Measurements from ENCODE around the gene PHAX.
"Not testable (repeated sequence)": the region's sequence is repeated elsewhere in the genome, so short reads cannot be mapped to it uniquely, and the experiment has no call there.

PHAX gene

GRCh38 chr5:126600631-126601511, at the start of gene PHAX:
PHAX (plus strand) TSS chr5:126600947; CDS start chr5:126600963, 16 bp downstream.
- peak within 1 kb of the TSS; percentile 82 to 98 for H3K4me3 ChIP-seq (replicated peaks in 1 of 2; ENCODE audit: low read depth in 2 of 2, low read length in 2 of 2)
- DNase-seq (ENCODE audit: low read depth in 2 of 2): peak; percentile 76 to 86
- TF ChIP-seq CTCF (IDR thresholded peaks at IDR 0.05; ENCODE audit: low read depth, low read length): peak; percentile 60

GRCh38 chr5:126552614-126553013, 48.1 kb upstream of the PHAX start:
- no peak for DNase-seq (ENCODE audit: low read depth in 2 of 2)
- no peak for TF ChIP-seq CTCF (IDR thresholded peaks at IDR 0.05; ENCODE audit: low read depth, low read length)
- H3K4me3 ChIP-seq (replicated peaks in 1 of 2; ENCODE audit: low read depth in 2 of 2, low read length in 2 of 2): no peak overlapping the region

GRCh38 chr5:126555101-126555500, 45.6 kb upstream of the PHAX start:
- not testable (repeated sequence) for DNase-seq (ENCODE audit: low read depth in 2 of 2); H3K4me3 ChIP-seq (replicated peaks in 1 of 2; ENCODE audit: low read depth in 2 of 2, low read length in 2 of 2)

GRCh38 chr5:126561908-126562307, 38.8 kb upstream of the PHAX start:
- peak in 1 of 2 donors; percentile 7 for DNase-seq (ENCODE audit: low read depth in 2 of 2)
- TF ChIP-seq CTCF (IDR thresholded peaks at IDR 0.05; ENCODE audit: low read depth, low read length): no peak
- no peak overlapping the region for H3K4me3 ChIP-seq (replicated peaks in 1 of 2; ENCODE audit: low read depth in 2 of 2, low read length in 2 of 2)

GRCh38 chr5:126562823-126563222, 37.9 kb upstream of the PHAX start:
- H3K4me3 ChIP-seq (replicated peaks in 1 of 2; ENCODE audit: low read depth in 2 of 2, low read length in 2 of 2): no peak overlapping the region
- DNase-seq (ENCODE audit: low read depth in 2 of 2): no peak
- no peak for TF ChIP-seq CTCF (IDR thresholded peaks at IDR 0.05; ENCODE audit: low read depth, low read length)

- no peak overlapping the region for H3K4me3 ChIP-seq (replicated peaks in 1 of 2; ENCODE audit: low read depth in 2 of 2, low read length in 2 of 2)
- DNase-seq (ENCODE audit: low read depth in 2 of 2): no peak
These were observed 32.5 kb upstream of the PHAX start for GRCh38 chr5:126568206-126568755.

More at GRCh38 chr5:126568206-126568755, 32.5 kb upstream of the PHAX start:
- no peak for TF ChIP-seq CTCF (IDR thresholded peaks at IDR 0.05; ENCODE audit: low read depth, low read length)
